CD4-positive, alpha-beta T cell treated with Interferon alpha-2 for 1 hour (primary cell): ENCODE data around the gene AARS2.

ENCODE experiments used
- DNase-seq, 2 donors: peaks; one replicate each; pipeline ENCODE4 v3.0.0-alpha.2; 2020 to 2022

AARS2 gene

DNA sequence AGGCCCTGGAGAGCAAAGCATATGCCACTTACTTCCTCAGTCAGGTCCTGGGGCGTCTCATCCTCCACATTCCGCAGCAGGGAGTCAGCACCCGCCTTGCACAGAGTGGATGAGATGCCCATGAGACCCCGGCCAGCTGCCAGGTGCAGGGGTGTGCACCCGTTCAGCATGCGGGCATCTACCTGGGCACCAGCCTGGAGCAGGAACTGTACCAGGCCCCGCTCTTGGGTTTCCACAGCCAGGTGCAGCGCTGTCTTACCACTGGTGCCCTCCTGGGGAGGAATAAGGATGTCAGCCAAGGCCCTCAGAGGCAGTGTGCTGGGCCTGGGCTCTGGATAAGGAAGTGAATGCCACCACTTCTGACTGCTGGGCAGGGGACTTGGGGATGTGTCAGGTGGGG lies 53.1 kb downstream of the AARS2 start:
- no peak for DNase-seq

GRCh38 chr6:44258921-44259320 lies 54.2 kb downstream of the AARS2 start:
- DNase-seq = no peak

DNA sequence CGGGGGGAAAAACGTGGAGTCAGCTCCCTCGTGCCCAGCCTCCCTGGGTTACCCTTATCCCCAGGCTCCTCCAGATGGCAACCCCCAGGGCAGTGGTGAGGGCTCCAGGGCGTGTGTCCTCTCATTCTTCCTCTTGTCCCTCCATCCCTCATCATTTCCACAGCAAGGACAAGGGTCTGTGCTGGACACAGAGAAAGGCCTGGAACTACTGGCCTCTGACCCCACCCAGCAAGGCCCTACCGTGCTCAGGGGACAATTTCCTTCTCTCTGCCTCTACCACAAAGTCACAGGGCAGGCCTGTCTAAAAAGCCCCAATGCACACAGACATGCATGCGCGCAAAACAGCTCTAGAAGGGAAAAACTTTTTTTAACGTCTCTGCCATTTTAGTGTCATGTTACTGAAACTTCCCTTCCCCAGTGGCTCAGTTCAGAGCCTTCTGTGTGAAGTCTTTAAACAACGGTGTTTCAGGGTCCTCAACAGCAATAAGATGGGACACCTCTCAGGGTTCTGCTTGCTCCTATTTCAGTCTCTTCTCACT lies 54.8 kb downstream of the AARS2 start:
- no peak for DNase-seq

DNA sequence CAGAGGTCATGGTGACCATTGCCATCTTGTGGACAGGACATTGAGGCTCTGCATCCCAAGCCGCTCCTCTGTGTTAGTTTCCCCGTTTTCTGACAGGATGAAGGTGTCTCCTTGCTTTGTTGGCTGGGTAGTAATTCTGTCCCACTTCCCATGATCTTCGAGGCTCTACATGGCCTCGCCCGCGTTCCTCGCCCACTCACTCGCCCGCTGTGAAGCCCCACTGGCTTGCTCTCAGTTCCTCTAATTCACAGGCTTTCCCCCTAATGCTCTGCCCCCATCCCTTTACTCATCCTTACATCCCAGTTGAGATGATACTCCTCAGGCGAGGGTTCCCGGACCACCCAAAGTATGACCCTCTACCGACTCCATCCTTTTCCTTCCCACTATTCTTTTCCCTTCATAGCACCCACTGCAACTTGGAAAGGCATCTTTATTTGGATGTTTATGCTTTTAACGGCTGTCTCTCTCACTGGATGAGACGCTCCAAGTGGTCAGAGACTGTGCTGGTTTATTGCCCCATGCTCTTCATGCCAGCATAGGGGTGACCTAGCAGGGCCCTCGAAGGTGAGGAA lies 55.3 kb downstream of the AARS2 start:
- DNase-seq = no peak

DNA sequence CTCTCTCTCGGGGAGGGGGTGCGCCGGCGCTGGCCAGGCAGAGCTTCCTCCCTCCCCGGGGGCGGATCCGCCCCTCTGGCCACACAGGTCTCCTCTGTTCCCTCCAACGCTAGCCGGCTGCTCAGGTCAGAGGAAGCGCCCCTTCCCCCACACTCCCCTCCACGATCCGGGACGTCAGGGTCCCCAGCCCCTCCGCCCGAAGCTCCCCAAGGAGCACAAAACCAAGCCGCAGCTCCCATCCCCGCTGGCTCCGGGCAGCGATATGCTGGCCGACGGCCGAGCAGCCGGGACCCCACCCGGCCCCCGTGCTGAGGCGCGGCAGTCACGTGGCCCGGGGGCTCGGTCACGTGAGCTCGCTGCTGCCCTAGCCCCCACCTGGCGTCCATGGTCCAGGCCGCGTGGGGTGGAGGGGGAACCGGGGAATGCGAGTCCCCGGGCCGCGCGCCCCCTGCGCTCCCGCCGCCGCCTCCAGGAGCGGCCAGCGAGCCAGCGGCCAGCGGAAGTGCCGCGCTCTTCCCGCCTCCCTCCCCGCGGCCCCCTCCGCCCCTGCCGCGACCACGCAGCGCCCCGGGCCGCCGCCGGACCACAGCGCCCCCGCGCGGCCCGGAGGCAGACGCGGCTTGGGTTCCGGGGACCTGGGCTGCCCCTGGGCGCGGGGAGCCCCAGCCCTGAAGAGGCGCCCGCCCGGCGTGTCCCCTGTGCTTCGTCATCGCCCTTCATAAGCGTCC lies 56.0 kb downstream of the AARS2 start, which contains the start of gene SLC35B2:
Gene SLC35B2, minus strand, starts transcription at position 504 of the 728 bp plus-strand sequence. Its CDS starts 118 bp downstream, at position 386.
- peak; percentile 73 to 84 for DNase-seq

DNA sequence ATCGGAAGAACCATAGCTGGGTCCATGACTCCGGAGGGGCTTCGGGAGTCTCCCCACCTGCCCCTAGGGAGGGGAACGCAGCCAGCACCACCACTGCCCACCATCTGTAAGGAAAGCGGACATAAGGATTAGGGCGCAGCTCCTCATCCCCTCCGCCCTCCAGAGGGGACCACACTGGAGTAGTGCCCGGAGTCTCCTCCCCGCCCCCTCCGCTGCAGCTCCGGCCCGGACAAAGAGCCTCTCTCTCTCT lies 56.4 kb downstream of the AARS2 start:
- DNase-seq = no peak

GRCh38 chr6:44255871-44256774 lies 57.0 kb downstream of the AARS2 start:
- no peak for DNase-seq

DNA sequence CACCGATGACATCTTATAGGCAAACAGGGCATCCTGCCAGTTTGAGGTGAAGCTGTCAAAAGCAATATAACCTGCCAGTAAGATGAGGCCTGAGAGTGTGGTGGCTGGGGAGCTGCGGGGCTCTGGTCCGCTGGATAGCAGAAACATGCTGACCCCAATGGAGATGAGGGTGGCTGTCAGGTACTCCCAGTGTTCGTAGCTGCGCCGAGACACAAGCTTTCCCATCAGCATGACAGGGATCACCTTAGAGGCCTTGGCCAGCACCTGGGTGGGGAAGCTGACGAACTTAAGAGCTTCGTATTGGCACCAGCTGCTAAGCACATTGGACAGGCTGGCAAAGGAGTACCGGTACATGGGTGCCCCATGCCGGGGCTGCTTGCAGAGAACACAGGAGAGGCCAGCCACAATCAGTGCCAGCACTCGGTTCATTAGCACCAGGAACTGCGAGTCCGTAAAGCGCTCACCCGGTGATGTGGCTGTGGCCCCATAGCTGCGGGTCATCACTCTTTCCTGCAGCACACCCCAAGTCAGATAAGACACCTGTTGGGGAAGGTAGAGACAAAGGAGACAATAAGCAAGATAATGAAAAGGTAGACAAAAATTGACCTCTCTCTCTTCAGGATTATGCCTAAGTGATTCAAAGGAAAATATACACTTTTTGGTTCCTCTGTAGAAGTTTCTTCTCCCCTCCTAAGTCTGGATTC lies 57.9 kb downstream of the AARS2 start:
- DNase-seq = no peak

- no peak for DNase-seq
These were observed 58.7 kb downstream of the AARS2 start for GRCh38 chr6:44254191-44255104.

DNA sequence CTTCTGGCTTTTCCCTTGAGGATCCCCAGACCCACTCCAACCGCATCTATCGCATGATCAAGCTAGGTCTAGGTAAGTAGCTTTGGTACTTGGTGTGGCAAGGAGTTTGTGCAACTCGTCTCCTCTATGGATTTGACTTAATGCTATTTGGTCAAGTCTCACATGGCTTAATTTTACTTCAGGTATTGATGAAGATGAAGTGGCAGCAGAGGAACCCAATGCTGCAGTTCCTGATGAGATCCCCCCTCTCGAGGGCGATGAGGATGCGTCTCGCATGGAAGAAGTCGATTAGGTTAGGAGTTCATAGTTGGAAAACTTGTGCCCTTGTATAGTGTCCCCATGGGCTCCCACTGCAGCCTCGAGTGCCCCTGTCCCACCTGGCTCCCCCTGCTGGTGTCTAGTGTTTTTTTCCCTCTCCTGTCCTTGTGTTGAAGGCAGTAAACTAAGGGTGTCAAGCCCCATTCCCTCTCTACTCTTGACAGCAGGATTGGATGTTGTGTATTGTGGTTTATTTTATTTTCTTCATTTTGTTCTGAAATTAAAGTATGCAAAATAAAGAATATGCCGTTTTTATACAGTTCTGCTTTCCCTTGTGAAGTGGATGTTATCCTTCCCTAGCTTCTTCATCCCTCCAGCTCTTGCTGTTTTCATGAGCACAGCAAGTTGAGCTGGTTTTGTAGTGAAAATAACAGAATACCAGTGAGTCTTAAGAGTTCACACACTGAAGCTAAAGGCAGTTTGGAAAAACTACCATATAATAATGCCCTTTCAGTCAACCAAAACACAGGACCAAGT lies 59.6 kb downstream of the AARS2 start:
- peak; percentile 63 to 75 for DNase-seq

GRCh38 chr6:44251576-44252524 lies 61.3 kb downstream of the AARS2 start:
- DNase-seq = no peak

- no peak for DNase-seq
These were observed 62.4 kb downstream of the AARS2 start for GRCh38 chr6:44250718-44251123.

DNA sequence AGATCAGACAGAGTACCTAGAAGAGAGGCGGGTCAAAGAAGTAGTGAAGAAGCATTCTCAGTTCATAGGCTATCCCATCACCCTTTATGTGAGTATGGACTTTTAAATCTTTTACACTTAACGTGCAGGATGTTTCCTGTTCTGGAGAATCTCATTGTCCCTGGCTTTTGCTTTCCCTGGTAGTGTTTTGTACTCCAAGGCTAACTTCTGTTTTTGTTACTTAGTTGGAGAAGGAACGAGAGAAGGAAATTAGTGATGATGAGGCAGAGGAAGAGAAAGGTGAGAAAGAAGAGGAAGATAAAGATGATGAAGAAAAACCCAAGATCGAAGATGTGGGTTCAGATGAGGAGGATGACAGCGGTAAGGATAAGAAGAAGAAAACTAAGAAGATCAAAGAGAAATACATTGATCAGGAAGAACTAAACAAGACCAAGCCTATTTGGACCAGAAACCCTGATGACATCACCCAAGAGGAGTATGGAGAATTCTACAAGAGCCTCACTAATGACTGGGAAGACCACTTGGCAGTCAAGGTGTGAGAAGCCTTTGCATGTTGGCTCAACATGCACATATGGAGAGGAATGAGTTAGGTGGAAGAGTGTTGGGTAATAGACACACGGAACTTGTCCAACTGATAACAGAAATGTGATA lies 63.0 kb downstream of the AARS2 start:
- DNase-seq = no peak
